RWPE1 (cell line): ENCODE measurements around the gene UGT1A8.
"Not testable (repeated sequence)": the region's sequence is repeated elsewhere in the genome, so short reads cannot be mapped to it uniquely, and the experiment has no call there.

ENCODE experiments used
- CTCF ChIA-PET: fragments of 350-600 bp; sonication (Branson Sonifier 250); formaldehyde crosslinking; extraction: SDS; loops from one replicate; lab custom pipeline; 2021; lab: Yijun Ruan, JAX
- POLR2A ChIA-PET: fragments of 400-600 bp; formaldehyde crosslinking; extraction: SDS; loops from one replicate; lab custom pipeline; 2020; ENCODE audit warnings: antibody characterized with exemption; ENCODE audit not compliant: low non-redundant PET; lab: Yijun Ruan, JAX
- DNase-seq: peaks from one replicate; pipeline ENCODE4 v3.0.0; 2012; ENCODE audit warnings: low spot score
- H3K27ac ChIP-seq: fragments of 450-650 bp; 2 replicates; pipeline ENCODE4 v1.5.1; 2017
- TF ChIP-seq, protein P1 (sequence below): fragments of 450-650 bp; conservative IDR thresholded peaks from 2 replicates; pipeline ENCODE4 v1.5.1; 2017; ENCODE audit warnings: low read depth, mild to moderate bottlenecking

Gene UGT1A8

DNA sequence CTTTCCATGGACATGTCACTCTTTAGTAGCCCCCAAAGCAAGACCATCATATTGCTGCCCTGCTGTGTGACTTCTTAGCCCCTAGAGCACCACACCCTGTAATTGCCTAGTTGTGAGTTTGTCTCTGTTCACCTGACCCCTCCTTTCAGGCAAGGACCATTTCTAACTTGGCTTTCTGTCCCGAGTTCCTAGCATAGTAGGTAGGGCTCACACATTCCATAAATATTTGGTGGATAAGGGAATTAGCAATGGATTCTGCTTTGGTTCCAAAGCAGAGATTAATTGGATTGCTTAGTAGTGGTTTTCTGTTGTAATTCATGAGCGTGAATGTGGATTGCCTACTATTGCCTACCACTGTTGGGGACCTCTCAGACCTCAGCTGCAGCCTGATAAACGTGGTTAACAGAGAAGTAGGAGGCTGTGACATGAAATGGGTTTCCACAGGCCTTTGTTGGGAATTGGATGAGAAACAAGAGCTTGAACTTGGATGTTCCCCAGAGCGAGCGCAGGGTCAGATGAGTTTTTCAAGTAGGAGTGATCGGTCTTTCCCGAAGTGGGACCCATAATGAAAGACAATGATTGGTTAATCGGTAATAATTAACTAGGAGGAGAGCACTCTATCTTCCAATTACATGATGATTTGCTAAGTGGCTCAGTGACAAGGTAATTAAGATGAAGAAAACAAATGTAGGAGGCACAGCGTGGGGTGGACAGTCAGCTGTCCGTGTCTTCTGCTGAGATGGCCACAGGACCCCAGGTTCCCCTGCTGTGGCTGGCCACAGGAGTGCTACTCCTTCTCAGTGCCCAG, 129.2 kb downstream of the UGT1A8 start:
- H3K27ac ChIP-seq = no peak overlapping the region
- TF ChIP-seq, protein P1, sequence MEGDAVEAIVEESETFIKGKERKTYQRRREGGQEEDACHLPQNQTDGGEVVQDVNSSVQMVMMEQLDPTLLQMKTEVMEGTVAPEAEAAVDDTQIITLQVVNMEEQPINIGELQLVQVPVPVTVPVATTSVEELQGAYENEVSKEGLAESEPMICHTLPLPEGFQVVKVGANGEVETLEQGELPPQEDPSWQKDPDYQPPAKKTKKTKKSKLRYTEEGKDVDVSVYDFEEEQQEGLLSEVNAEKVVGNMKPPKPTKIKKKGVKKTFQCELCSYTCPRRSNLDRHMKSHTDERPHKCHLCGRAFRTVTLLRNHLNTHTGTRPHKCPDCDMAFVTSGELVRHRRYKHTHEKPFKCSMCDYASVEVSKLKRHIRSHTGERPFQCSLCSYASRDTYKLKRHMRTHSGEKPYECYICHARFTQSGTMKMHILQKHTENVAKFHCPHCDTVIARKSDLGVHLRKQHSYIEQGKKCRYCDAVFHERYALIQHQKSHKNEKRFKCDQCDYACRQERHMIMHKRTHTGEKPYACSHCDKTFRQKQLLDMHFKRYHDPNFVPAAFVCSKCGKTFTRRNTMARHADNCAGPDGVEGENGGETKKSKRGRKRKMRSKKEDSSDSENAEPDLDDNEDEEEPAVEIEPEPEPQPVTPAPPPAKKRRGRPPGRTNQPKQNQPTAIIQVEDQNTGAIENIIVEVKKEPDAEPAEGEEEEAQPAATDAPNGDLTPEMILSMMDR = no peak
- ChIA-PET CTCF (interaction anchor here (0.6 kb wide), 1 partner anchor 265 kb away, joined by 5 read pairs; no protein-coding TSS in a partner anchor), POLR2A (no interaction called here)
- no peak for DNase-seq

DNA sequence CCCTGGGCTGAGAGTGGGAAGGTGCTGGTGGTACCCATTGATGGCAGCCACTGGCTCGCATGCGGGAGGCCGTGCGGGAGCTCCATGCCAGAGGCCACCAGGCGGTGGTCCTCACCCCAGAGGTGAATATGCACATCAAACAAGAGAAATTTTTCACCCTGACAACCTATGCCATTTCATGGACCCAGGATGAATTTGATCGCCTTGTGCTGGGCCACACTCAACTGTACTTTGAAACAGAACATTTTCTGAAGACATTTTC, 129.8 kb downstream of the UGT1A8 start:
- TF ChIP-seq, protein P1 = no peak
- ChIA-PET POLR2A (no interaction called here), CTCF (no interaction called here)
- H3K27ac ChIP-seq = no peak overlapping the region
- no peak for DNase-seq

DNA sequence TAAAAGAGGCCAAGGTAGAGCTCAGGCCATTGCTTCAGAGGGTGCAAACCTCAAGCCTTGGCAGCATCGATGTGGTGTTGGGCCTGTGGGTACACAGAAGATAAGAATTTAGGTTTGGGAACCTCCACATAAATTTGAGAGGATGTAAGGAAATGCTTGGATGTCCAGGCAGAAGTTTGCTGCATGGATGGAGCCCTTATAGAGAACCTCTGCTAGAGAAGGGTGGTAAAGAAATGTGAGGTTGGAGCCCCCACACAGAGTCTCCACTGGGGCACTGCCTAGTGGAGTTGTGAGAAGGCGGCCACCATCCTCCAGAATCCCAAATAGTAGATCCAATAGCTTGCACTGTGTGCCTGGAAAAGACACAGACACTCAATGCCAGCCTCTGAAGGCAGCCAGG, 133.3 kb downstream of the UGT1A8 start:
- CTCF ChIA-PET = not testable (repeated sequence)

DNA sequence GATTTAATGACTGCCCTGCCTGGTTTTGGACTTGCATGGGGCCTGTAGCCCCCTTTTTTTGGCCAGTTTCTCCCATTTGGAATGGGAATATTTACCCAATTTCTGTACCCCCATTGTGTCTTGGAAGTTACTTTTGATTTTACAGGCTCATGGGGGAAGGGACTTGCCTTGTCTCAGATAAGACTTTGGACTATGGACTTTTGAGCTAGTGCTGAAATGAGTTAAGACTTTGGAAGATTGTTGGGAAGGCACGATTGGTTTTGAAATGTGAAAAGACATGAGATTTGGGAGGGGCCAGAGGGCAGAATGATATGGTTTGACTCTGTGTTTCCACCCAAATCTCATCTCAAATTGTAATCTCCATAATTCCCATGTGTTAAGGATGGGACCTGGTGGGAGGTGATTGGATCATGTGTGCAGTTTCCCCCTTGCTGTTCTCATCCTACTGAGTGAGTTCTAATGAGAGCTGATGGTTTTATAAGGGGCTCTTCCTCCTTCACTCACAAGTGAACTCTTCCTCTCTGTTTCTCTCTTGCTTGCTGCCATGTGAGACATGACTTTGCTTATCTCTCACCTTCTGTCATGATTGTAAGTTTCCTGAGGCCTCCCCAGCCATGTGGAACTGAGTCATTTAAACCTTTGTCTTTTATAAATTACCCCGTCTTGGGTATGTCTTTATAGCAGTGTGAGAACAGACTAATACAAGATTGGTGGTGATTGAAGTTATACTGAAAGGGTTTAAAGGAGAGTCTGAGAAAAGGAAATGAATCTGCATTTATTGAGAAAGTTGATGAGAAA, 134.0 kb downstream of the UGT1A8 start:
- H3K27ac ChIP-seq, CTCF ChIA-PET, DNase-seq, POLR2A ChIA-PET: not testable (repeated sequence)

More for the DNA sequence above, 133.3 kb downstream of the UGT1A8 start:
- POLR2A ChIA-PET, H3K27ac ChIP-seq, DNase-seq: not testable (repeated sequence)

DNA sequence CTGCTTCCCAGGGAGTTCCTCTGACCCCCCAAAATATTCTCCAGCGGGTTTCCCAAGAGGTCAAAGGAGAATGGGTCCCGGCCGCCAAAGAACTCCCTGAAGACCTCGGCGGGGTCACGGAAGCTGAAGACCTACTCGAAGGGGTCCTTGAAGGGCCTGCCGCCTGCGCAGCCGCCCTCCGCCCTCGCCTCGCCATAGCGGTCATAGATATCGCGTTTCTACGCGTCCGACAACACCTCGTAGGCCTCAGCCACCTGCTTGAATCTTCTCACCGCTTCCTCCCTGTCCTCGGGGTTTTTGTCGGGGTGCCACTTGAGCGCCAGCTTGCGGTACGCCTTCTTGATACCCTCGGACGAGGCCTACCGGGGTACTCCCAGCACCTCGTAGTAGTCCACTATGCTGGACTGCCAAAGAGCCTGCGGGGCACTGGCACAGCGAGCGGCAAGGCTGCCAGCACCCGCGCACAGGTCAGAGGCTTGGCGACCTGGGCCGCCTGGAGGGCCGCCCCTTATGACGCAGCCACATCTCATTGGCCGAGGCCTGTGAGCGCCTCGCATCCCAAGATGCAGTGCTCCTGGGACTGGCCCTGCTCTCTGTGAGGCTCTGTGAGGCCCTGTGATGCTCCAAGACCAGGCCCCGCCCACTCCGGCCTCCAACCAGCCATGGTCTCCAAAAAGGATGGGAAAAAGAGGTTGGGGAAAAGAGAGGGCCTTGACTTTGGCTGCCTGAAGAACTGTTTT, 137.6 kb downstream of the UGT1A8 start:
- H3K27ac ChIP-seq = no peak overlapping the region
- DNase-seq = no peak
- ChIA-PET CTCF (no interaction called here), POLR2A (no interaction called here)
- TF ChIP-seq, protein P1 = no peak

DNA sequence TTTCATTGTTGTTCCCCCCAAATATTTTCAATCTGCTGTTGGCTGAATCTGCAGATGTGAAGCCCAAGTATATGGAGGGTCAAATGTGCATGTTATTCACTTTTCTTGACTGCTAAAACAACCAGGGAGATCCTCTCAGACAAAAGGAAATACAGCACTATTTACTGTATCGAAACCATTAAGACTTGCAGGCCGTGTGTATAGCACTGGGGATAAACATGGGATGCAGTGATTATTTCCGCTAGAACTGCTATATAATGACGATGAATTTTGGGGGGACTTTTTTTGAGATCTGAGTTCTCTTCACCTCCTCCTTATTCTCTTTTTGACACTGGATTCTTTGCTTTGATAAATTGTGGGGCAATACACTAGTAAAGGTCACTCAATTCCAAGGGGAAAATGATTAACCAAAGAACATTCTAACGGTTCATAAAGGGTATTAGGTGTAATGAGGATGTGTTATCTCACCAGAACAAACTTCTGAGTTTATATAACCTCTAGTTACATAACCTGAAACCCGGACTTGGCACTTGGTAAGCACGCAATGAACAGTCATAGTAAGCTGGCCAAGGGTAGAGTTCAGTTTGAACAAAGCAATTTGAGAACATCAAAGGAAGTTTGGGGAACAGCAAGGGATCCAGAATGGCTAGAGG, 139.1 kb downstream of the UGT1A8 start:
- no peak overlapping the region for H3K27ac ChIP-seq
- no peak for DNase-seq
- TF ChIP-seq, protein P1 = no peak
- POLR2A ChIA-PET = no interaction called here
- CTCF ChIA-PET = no interaction called here

DNA sequence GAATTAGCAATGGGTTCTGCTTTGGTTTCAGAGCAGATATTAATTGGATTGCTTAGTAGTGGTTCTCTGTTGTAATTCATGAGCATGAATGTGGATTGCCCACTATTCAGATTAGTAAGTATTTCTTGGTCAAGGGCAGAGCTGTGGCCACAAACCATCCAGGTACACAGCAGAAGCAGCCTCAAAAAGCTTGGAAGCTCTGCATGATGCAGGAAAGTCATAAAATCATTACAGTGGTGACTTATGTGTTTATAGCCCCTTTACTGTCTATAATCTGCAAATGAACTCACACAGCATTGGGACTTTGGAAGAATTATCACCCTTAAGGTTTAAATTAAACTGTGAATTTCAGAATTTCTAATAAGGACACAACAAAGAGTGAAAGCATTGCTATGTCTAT, 140.7 kb downstream of the UGT1A8 start:
- no peak for DNase-seq
- H3K27ac ChIP-seq = no peak overlapping the region
- ChIA-PET CTCF (interaction anchor here (0.7 kb wide), 1 partner anchor 292 kb away, joined by 3 read pairs; no protein-coding TSS in a partner anchor), POLR2A (no interaction called here)
- TF ChIP-seq, protein P1 = no peak
